Measurements from ENCODE around the gene HHAT. TPM values are rescaled to one million over a fixed set of nuclear protein-coding genes. Genes with fewer than 3 reads are reported as not detected.

The HHAT gene
- total RNA-seq, 1 donor from 2014 or later = 6.0 TPM

GRCh38 chr1:210685295-210685650, 356.6 kb downstream of the HHAT start:
- TF ChIP-seq CTCF (IDR thresholded peaks at IDR 0.05) = no peak
- Mint-ChIP-seq H3K27ac (ENCODE audit: unreplicated experiment) (no peak overlapping the region), H3K36me3 (ENCODE audit: unreplicated experiment) (peaks cover 4% of the 10 kb centered on the region), H3K4me3 (ENCODE audit: unreplicated experiment) (no peak overlapping the region), H3K27me3 (ENCODE audit: unreplicated experiment) (no peaks in the 10 kb centered on the region), H3K4me1 (ENCODE audit: unreplicated experiment) (peaks cover 6% of the 10 kb centered on the region), H3K9me3 (ENCODE audit: unreplicated experiment) (no peaks in the 10 kb centered on the region)
- DNase-seq (ENCODE audit: extremely low spot score, unreplicated experiment) = no peak

- H3K27me3 Mint-ChIP-seq (ENCODE audit: unreplicated experiment) = no peaks in the 10 kb centered on the region
- no peak for TF ChIP-seq CTCF (IDR thresholded peaks at IDR 0.05)
- H3K27ac Mint-ChIP-seq (ENCODE audit: unreplicated experiment) = no peak overlapping the region
- H3K9me3 Mint-ChIP-seq (ENCODE audit: unreplicated experiment) = no peaks in the 10 kb centered on the region
- DNase-seq (ENCODE audit: extremely low spot score, unreplicated experiment) = no peak
- peaks cover 4% of the 10 kb centered on the region for H3K36me3 Mint-ChIP-seq (ENCODE audit: unreplicated experiment)
- peaks cover 6% of the 10 kb centered on the region for H3K4me1 Mint-ChIP-seq (ENCODE audit: unreplicated experiment)
- H3K4me3 Mint-ChIP-seq (ENCODE audit: unreplicated experiment) = no peak overlapping the region
Observed at GRCh38 chr1:210686841-210687240, 358.1 kb downstream of the HHAT start.

- Mint-ChIP-seq H3K9me3 (ENCODE audit: unreplicated experiment) (no peaks in the 10 kb centered on the region), H3K4me1 (ENCODE audit: unreplicated experiment) (peaks cover 6% of the 10 kb centered on the region), H3K4me3 (ENCODE audit: unreplicated experiment) (no peak overlapping the region), H3K27me3 (ENCODE audit: unreplicated experiment) (no peaks in the 10 kb centered on the region), H3K36me3 (ENCODE audit: unreplicated experiment) (peaks cover 4% of the 10 kb centered on the region), H3K27ac (ENCODE audit: unreplicated experiment) (no peak overlapping the region)
- TF ChIP-seq CTCF (IDR thresholded peaks at IDR 0.05) = no peak
- DNase-seq (ENCODE audit: extremely low spot score, unreplicated experiment) = no peak
Observed at GRCh38 chr1:210687582-210688279, 359.0 kb downstream of the HHAT start.

GRCh38 chr1:210688512-210689234, 360.0 kb downstream of the HHAT start:
- peaks cover 4% of the 10 kb centered on the region for H3K36me3 Mint-ChIP-seq (ENCODE audit: unreplicated experiment)
- TF ChIP-seq CTCF (IDR thresholded peaks at IDR 0.05) = no peak
- DNase-seq (ENCODE audit: extremely low spot score, unreplicated experiment) = no peak
- no peaks in the 10 kb centered on the region for H3K27me3 Mint-ChIP-seq (ENCODE audit: unreplicated experiment)
- no peak overlapping the region for H3K27ac Mint-ChIP-seq (ENCODE audit: unreplicated experiment)
- H3K9me3 Mint-ChIP-seq (ENCODE audit: unreplicated experiment) = no peaks in the 10 kb centered on the region
- peaks cover 6% of the 10 kb centered on the region for H3K4me1 Mint-ChIP-seq (ENCODE audit: unreplicated experiment)
- no peak overlapping the region for H3K4me3 Mint-ChIP-seq (ENCODE audit: unreplicated experiment)

GRCh38 chr1:210689826-210690225, 361.1 kb downstream of the HHAT start:
- Mint-ChIP-seq H3K27ac (ENCODE audit: unreplicated experiment) (no peak overlapping the region), H3K4me3 (ENCODE audit: unreplicated experiment) (no peak overlapping the region), H3K27me3 (ENCODE audit: unreplicated experiment) (no peaks in the 10 kb centered on the region), H3K36me3 (ENCODE audit: unreplicated experiment) (no peaks in the 10 kb centered on the region), H3K4me1 (ENCODE audit: unreplicated experiment) (peaks cover 6% of the 10 kb centered on the region), H3K9me3 (ENCODE audit: unreplicated experiment) (no peaks in the 10 kb centered on the region)
- DNase-seq (ENCODE audit: extremely low spot score, unreplicated experiment) = no peak
- no peak for TF ChIP-seq CTCF (IDR thresholded peaks at IDR 0.05)

Data from osteocyte (in vitro differentiated cells).